ENCODE results near the gene SBK3. TPM values are rescaled to one million over a fixed set of nuclear protein-coding genes. Genes with fewer than 3 reads are reported as not detected.
A peak's percentile ranks its signal among the peaks of the same experiment; 100 is the strongest.

The SBK3 gene
- total and polyA plus RNA-seq, 3 donors from 2014 or later = 0.34 to 0.81 (median 0.39) TPM

DNA sequence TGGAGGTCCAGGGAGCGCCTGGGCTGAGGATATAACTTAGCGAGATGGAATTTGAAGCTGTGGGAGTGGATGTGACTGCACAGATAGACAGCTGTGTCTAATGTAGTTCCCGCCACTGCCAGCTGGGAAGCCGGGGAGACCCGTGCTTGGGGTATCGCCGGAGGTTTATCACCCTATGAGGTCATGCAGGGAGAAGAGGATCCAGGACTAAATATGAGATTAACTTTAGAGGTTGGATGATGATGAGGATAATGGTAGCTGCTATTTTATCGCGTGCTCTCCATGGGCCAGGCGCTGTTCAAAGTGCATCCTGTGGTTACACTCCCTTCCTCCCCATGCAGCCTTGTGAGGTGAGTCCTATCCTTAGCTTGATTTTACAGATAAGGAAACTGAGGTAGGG lies 37.2 kb downstream of the SBK3 start:
- intact Hi-C loops (cut with DNase I; ENCODE audit: low total_unique reads) = no loop called here
- 72 to 81% methylated on average over 10 of the region's 10 CpGs for WGBS, 2 donors
- Histone ChIP-seq H3K4me3 (no peak overlapping the region), H3K4me1 (no peaks in the 10 kb centered on the region), H3K27me3 (no peaks in the 10 kb centered on the region), H3K27ac (no peak overlapping the region), H3K36me3 (ENCODE audit: low read depth, missing control alignments) (no peaks in the 10 kb centered on the region), H3K9me3 (no peaks in the 10 kb centered on the region)
- no peak for TF ChIP-seq POLR2A (IDR thresholded peaks at IDR 0.05)
- TF ChIP-seq, protein P1, sequence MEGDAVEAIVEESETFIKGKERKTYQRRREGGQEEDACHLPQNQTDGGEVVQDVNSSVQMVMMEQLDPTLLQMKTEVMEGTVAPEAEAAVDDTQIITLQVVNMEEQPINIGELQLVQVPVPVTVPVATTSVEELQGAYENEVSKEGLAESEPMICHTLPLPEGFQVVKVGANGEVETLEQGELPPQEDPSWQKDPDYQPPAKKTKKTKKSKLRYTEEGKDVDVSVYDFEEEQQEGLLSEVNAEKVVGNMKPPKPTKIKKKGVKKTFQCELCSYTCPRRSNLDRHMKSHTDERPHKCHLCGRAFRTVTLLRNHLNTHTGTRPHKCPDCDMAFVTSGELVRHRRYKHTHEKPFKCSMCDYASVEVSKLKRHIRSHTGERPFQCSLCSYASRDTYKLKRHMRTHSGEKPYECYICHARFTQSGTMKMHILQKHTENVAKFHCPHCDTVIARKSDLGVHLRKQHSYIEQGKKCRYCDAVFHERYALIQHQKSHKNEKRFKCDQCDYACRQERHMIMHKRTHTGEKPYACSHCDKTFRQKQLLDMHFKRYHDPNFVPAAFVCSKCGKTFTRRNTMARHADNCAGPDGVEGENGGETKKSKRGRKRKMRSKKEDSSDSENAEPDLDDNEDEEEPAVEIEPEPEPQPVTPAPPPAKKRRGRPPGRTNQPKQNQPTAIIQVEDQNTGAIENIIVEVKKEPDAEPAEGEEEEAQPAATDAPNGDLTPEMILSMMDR (IDR thresholded peaks at IDR 0.05) = no peak
- no peak for DNase-seq

DNA sequence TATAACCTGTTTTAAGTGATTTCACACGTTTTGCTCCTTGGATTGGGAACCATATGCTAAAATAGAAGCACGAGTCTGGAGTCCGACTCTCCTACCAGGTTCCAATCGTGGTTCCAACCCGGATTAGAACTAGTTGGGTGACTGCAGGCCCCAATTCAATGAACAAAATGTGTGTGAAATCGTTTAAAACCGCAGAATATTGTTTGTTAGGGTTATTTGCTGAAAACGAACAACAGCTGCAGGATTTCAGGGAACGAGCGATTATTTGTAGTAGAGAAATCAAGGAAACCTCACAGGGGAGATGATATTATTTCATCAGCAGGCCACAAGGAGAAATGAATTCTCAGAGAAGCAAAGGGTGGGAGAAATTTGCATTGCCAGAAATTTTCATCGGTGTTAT lies 40.4 kb downstream of the SBK3 start:
- DNase-seq = no peak
- Histone ChIP-seq H3K27me3 (no peaks in the 10 kb centered on the region), H3K4me3 (no peak overlapping the region), H3K4me1 (no peaks in the 10 kb centered on the region), H3K36me3 (ENCODE audit: low read depth, missing control alignments) (no peaks in the 10 kb centered on the region), H3K9me3 (no peaks in the 10 kb centered on the region), H3K27ac (no peak overlapping the region)
- no peak for TF ChIP-seq POLR2A (IDR thresholded peaks at IDR 0.05)
- TF ChIP-seq, protein P1 (IDR thresholded peaks at IDR 0.05) = no peak
- 68 to 75% methylated on average over 11 of the region's 11 CpGs for WGBS, 2 donors
- intact Hi-C loops (cut with DNase I; ENCODE audit: low total_unique reads) = no loop called here

- H3K9me3 ChIP-seq = no peaks in the 10 kb centered on the region
- DNase-seq = no peak
- TF ChIP-seq, protein P1 (IDR thresholded peaks at IDR 0.05) = no peak
- no peak for TF ChIP-seq POLR2A (IDR thresholded peaks at IDR 0.05)
- no peaks in the 10 kb centered on the region for H3K36me3 ChIP-seq (ENCODE audit: low read depth, missing control alignments)
- peak overlapping the region; percentile 42 to 47 for H3K4me3 ChIP-seq
- no peaks in the 10 kb centered on the region for H3K4me1 ChIP-seq
- H3K27me3 ChIP-seq = no peaks in the 10 kb centered on the region
- 35 to 41% methylated on average over 13 of the region's 13 CpGs for WGBS, 2 donors
- H3K27ac ChIP-seq = no peak overlapping the region
- intact Hi-C loops (cut with DNase I; ENCODE audit: low total_unique reads) = no loop called here
These were observed 41.1 kb downstream of the SBK3 start for GRCh38 chr19:55504252-55504603.

- Histone ChIP-seq H3K27ac (peak overlapping the region; percentile 35 to 48), H3K27me3 (no peaks in the 10 kb centered on the region), H3K4me3 (peak overlapping the region; percentile 42 to 47), H3K4me1 (no peaks in the 10 kb centered on the region), H3K36me3 (ENCODE audit: low read depth, missing control alignments) (no peaks in the 10 kb centered on the region), H3K9me3 (no peaks in the 10 kb centered on the region)
- TF ChIP-seq, protein P1 (IDR thresholded peaks at IDR 0.05) = peak; percentile 96 to 99 (median 99)
- TF ChIP-seq POLR2A (IDR thresholded peaks at IDR 0.05) = no peak
- WGBS, 2 donors = 19 to 21% methylated on average over 58 to 64 of the region's 64 CpGs
- peak; percentile 95 for DNase-seq
- intact Hi-C loops (cut with DNase I; ENCODE audit: low total_unique reads) = no loop called here
These were observed 41.7 kb downstream of the SBK3 start for GRCh38 chr19:55503502-55504251.

GRCh38 chr19:55503157-55503501 lies 42.2 kb downstream of the SBK3 start:
- H3K36me3 ChIP-seq (ENCODE audit: low read depth, missing control alignments) = no peaks in the 10 kb centered on the region
- 61 to 77% methylated on average over 17 of the region's 17 CpGs for WGBS, 2 donors

More at GRCh38 chr19:55503157-55503501, 42.2 kb downstream of the SBK3 start:
- no peak for DNase-seq
- Histone ChIP-seq H3K27me3 (no peaks in the 10 kb centered on the region), H3K4me3 (peak overlapping the region; percentile 42 to 47), H3K27ac (peak overlapping the region; percentile 35 to 48), H3K9me3 (no peaks in the 10 kb centered on the region), H3K4me1 (no peaks in the 10 kb centered on the region)
- TF ChIP-seq, protein P1 (IDR thresholded peaks at IDR 0.05) = no peak
- no peak for TF ChIP-seq POLR2A (IDR thresholded peaks at IDR 0.05)
- intact Hi-C loops (cut with DNase I; ENCODE audit: low total_unique reads) = no loop called here

Data from testis (tissue), 3 donors.